Heart left ventricle (tissue), 16 donors: Measurements from ENCODE around the gene NOL3. TPM values are rescaled to one million over a fixed set of nuclear protein-coding genes. Genes with fewer than 3 reads are reported as not detected.

Source experiments
- ATAC-seq, 4 donors: fragments of 200-7000 bp; cut with Tn5 transposase; one replicate each; pipeline ENCODE4 v1.9.1; 2020 to 2022; ENCODE audit warnings: moderate library complexity in 4 of 4, mild to moderate bottlenecking in 3 of 4, moderate number of reproducible peaks in 1 of 4
- DNase-seq, 5 donors: peaks; one replicate each; pipeline ENCODE4 v3.0.0-alpha.2; 2020
- H3K27ac ChIP-seq, 12 donors: fragments of 200-600 bp; sonication (generic) in 4 of 12; one replicate each; pipeline versions ENCODE4 v1.5.0 to v1.8.0; 2016 to 2022; ENCODE audit warnings: mild to moderate bottlenecking in 2 of 12
- H3K27me3 ChIP-seq, 9 donors: fragments of 200-600 bp; sonication (generic) in 2 of 9; one replicate each; pipeline versions ENCODE4 v1.5.1 to v1.8.0; 2016 to 2022; ENCODE audit warnings: mild to moderate bottlenecking in 3 of 9
- H3K36me3 ChIP-seq, 9 donors: fragments of 200-600 bp; sonication (generic) in 2 of 9; one replicate each; pipeline versions ENCODE4 v1.5.0 to v1.8.0; 2018 to 2022; ENCODE audit warnings: mild to moderate bottlenecking in 2 of 9
- H3K4me1 ChIP-seq, 12 donors: fragments of 200-600 bp; sonication (generic) in 4 of 12; one replicate each; pipeline versions ENCODE4 v1.5.0 to v1.8.0; 2016 to 2022; ENCODE audit warnings: mild to moderate bottlenecking in 3 of 12
- H3K4me3 ChIP-seq, 12 donors: fragments of 200-600 bp; sonication (generic) in 4 of 12; one replicate each; pipeline versions ENCODE4 v1.5.0 to v1.8.0; 2017 to 2022; ENCODE audit warnings: mild to moderate bottlenecking in 9 of 12, moderate library complexity in 4 of 12
- H3K9me3 ChIP-seq, 12 donors: fragments of 200-600 bp; sonication (generic) in 4 of 12; one replicate each; pipeline versions ENCODE4 v1.5.0 to v1.8.0; 2016 to 2022; ENCODE audit warnings: mild to moderate bottlenecking in 1 of 12
- CTCF ChIP-seq, 12 donors: fragments of 200-600 bp; sonication (generic) in 4 of 12; IDR thresholded peaks; one replicate each; pipeline versions ENCODE4 v1.5.0 to v1.8.0; 2018 to 2022; ENCODE audit warnings: antibody characterized with exemption in 12 of 12, mild to moderate bottlenecking in 5 of 12
- POLR2A ChIP-seq, 2 donors: fragments of 450-650 bp; IDR thresholded peaks; one replicate each; pipeline ENCODE4 v1.6.1; 2017; ENCODE audit warnings: antibody characterized with exemption in 2 of 2, mild to moderate bottlenecking in 2 of 2, moderate library complexity in 2 of 2
- WGBS, 4 donors: extraction: QIAGEN DNeasy Blood & Tissue Kit in 2 of 4; methylation state at CpG; one replicate each; pipeline versions ENCODE4 v1.1.5 to v1.1.7; 2013 to 2018; 5-methylcytosine and 5-hydroxymethylcytosine counted together
- intact Hi-C, 10 donors: fragments of 100-400 bp; cut with DNase I; formaldehyde crosslinking; loops; one replicate each; pipeline versions ENCODE4 v1.11.1 to v1.14.2; 2022
- polyA plus RNA-seq, 2 donors: library from polyadenylated mRNA; stranded (reverse); fragments of 200-250 nt; gene quantifications; one replicate each; pipeline ENCODE4 v1.2.3, GENCODE V29; 2013
- total RNA-seq, 9 donors: library from RNA; depleted of rRNA in 2 of 9; stranded (reverse); fragments of >200 nt in 2 of 9; fragmentation: NEBNext Ultra II Directional in 3 of 9; extraction: Animal tissue kit (Norgen Biotek cat#: 25700) in 3 of 9; gene quantifications; one replicate each; pipeline versions ENCODE4 v1.1.0 to v1.2.4, GENCODE V29; 2016 to 2023
- donor health status: ischemic (EF 13 %, LVEDD 7.1; RV severe dilation, severe dysfunction).
- donor health status: healthy with polysubstance abuse.
- donor health status: DM: no; HTN: yes; CAD: no.
- donor health status: DM: no; HTN: no; CAD: no.
- donor health status: ischemic (EF 25% LVEDD 6.9; RV normal size, moderate dysfunction).
- donor health status: ischemic (EF 25% LVEDD 5.7; RV mildly dilated, moderate dysfunction).
- donor health status: healthy.
- donor health status: DM: yes; HTN: yes; CAD: no.
- donor health status: ischemic (EF 35%, LVEDD 5.7; RV mildly dilated, moderate dysfunction).
- donor health status: nonischemic (EF 11% LVEDD 7.7; RV severe dilation, severe dysfunction).
- donor health status: DM: yes; HTN: yes; CAD: no.
- donor health status: PGD.
- donor health status: ischemic (EF 29% LVEDD 5.4; RV normal size, mild dysfunction).
- donor health status: nonischemic (EF 23%, LVEDD 6.1; RV moderate dilation, normal function).

NOL3 gene
- total and polyA plus RNA-seq, 11 donors: 64.9 to 121 (median 85.5) TPM

- intact Hi-C loops: no loop called here
- ATAC-seq (no peak), DNase-seq (no peak)
- TF ChIP-seq CTCF (IDR thresholded peaks at IDR 0.05): no peak
- TF ChIP-seq POLR2A (IDR thresholded peaks at IDR 0.05): no peak
- 92 to 97% (median 95%) methylated on average over 8 of the region's 8 CpGs for WGBS, 4 donors
- H3K36me3 ChIP-seq: peaks cover 0 to 33% (median 21%) of the 10 kb centered on the region in 9 donors
- no peak overlapping the region for H3K4me3 ChIP-seq
- H3K27ac ChIP-seq: no peak overlapping the region
- H3K9me3 ChIP-seq: no peaks in the 10 kb centered on the region
- no peaks in the 10 kb centered on the region for H3K27me3 ChIP-seq
- no peaks in the 10 kb centered on the region for H3K4me1 ChIP-seq
Observed at GRCh38 chr16:67206129-67206837, 35.9 kb downstream of the NOL3 start.

GRCh38 chr16:67206838-67207248, 36.5 kb downstream of the NOL3 start:
- no peak for ATAC-seq
- H3K27me3 ChIP-seq: no peaks in the 10 kb centered on the region
- peaks cover 0 to 28% (median 16%) of the 10 kb centered on the region in 9 donors for H3K36me3 ChIP-seq
- no peak overlapping the region for H3K4me3 ChIP-seq
- no peak overlapping the region for H3K27ac ChIP-seq
- no peak for TF ChIP-seq POLR2A (IDR thresholded peaks at IDR 0.05)
- TF ChIP-seq CTCF (IDR thresholded peaks at IDR 0.05): no peak
- WGBS, 4 donors: 89 to 98% (median 96%) methylated on average over 3 of the region's 3 CpGs
- DNase-seq: peak in 1 of 5 donors; percentile 27
- no peaks in the 10 kb centered on the region for H3K9me3 ChIP-seq
- intact Hi-C loops: no loop called here
- no peaks in the 10 kb centered on the region for H3K4me1 ChIP-seq

GRCh38 chr16:67207249-67208091, 37.1 kb downstream of the NOL3 start:
- H3K4me1 ChIP-seq: no peaks in the 10 kb centered on the region
- ATAC-seq (no peak), DNase-seq (peak in 1 of 5 donors; percentile 61)
- H3K4me3 ChIP-seq: no peak overlapping the region
- no peaks in the 10 kb centered on the region for H3K9me3 ChIP-seq
- TF ChIP-seq CTCF (IDR thresholded peaks at IDR 0.05) (no peak), POLR2A (IDR thresholded peaks at IDR 0.05) (no peak)
- H3K36me3 ChIP-seq: peaks cover 0 to 22% (median 9%) of the 10 kb centered on the region in 9 donors
- H3K27me3 ChIP-seq: no peaks in the 10 kb centered on the region
- WGBS, 4 donors: 77 to 83% (median 81%) methylated on average over 14 to 21 of the region's 21 CpGs
- H3K27ac ChIP-seq: no peak overlapping the region
- intact Hi-C loops: no loop called here
